HCT116 (cell line): ENCODE results near the gene UBE2O. TPM values are rescaled to one million over a fixed set of nuclear protein-coding genes. Genes with fewer than 3 reads are reported as not detected.

Experiments used
- ATAC-seq: fragments of 200-7000 bp; cut with Tn5 transposase; 2 replicates; pipeline ENCODE4 v1.9.1; 2020; ENCODE audit warnings: mild to moderate bottlenecking, moderate library complexity
- BruUV-seq: library from RNA; stranded (reverse); fragments of 400-500 nt; replicated peaks from 2 replicates; lab custom pipeline; 2021; lab: Mats Ljungman, UMichigan
- CTCF ChIA-PET: fragments of 300-600 bp; sonication (Branson Sonifier 250); formaldehyde crosslinking; loops from one replicate; lab custom pipeline; 2021; ENCODE audit warnings: antibody characterized with exemption; lab: Charles Lee
- POLR2A ChIA-PET: fragments of 300-600, 350-600 bp; sonication (Branson Sonifier 250); formaldehyde crosslinking; loops from one replicate; lab custom pipeline; 2021; ENCODE audit warnings: antibody characterized with exemption; lab: Charles Lee
- RAD21 ChIA-PET, 2 experiments: fragments of 300-600 bp; sonication (Branson Sonifier 250); formaldehyde crosslinking; loops; one replicate each; lab custom pipeline; 2023; ENCODE audit warnings: low total read pairs in 2 of 2; ENCODE audit not compliant: uncharacterized antibody in 2 of 2, unreplicated experiment in 2 of 2, low non-redundant PET in 1 of 2; lab: Charles Lee
- DNase-seq: peaks from one replicate; pipeline ENCODE4 v3.0.0-alpha.2; 2010; ENCODE audit warnings: low read depth, low spot score
- H2AFZ ChIP-seq: fragments of 200-600 bp; shearing (Covaris generic), sonication (generic); 2 replicates; pipeline ENCODE4 v1.6.1; 2017; ENCODE audit warnings: low read depth, mixed run types, mixed read lengths, antibody characterized with exemption, low read length; ENCODE audit not compliant: poor library complexity, severe bottlenecking
- H3K27ac ChIP-seq: 2 replicates; pipeline ENCODE4 v1.5.1; 2012; ENCODE audit warnings: low read depth, low read length
- H3K27me3 ChIP-seq: fragments of 200-600 bp; sonication (generic); 2 replicates; pipeline ENCODE4 v1.6.1; 2016; ENCODE audit warnings: mixed run types, low read length, mixed read lengths; ENCODE audit not compliant: insufficient read depth
- H3K36me3 ChIP-seq, 2 experiments: fragments of 200-500 bp in 1 of 2; fragments of 200-600 bp in 1 of 2; sonication (Bioruptor generic) in 1 of 2; sonication (generic) in 1 of 2; 2 replicates each; pipeline versions ENCODE4 v1.5.1 to v1.6.1; 2014 to 2016; ENCODE audit warnings: low read length in 2 of 2, inconsistent platforms in 1 of 2, mixed read lengths in 1 of 2, mixed run types in 1 of 2; ENCODE audit not compliant: insufficient read depth in 2 of 2, control insufficient read depth in 1 of 2
- H3K4me1 ChIP-seq, 2 experiments: fragments of 200-600 bp in 1 of 2; sonication (generic) in 1 of 2; 2 replicates each; pipeline versions ENCODE4 v1.5.1 to v1.6.1; 2012 to 2017; ENCODE audit warnings: low read length in 2 of 2, inconsistent platforms in 1 of 2, mild to moderate bottlenecking in 1 of 2, mixed read lengths in 1 of 2, mixed run types in 1 of 2, moderate library complexity in 1 of 2; ENCODE audit not compliant: insufficient read depth in 2 of 2, control insufficient read depth in 1 of 2
- H3K4me2 ChIP-seq: fragments of 200-600 bp; sonication (generic); 2 replicates; pipeline ENCODE4 v1.6.1; 2017; ENCODE audit warnings: mixed run types, low read length, mixed read lengths
- H3K4me3 ChIP-seq, 2 experiments: fragments of 200-600 bp in 1 of 2; sonication (generic) in 1 of 2; replicated peaks in 1 of 2; 2 replicates each; pipeline ENCODE4 v1.5.1; 2011 to 2016; ENCODE audit warnings: low read length in 2 of 2, control low read depth in 1 of 2, low read depth in 1 of 2, mild to moderate bottlenecking in 1 of 2, mixed read lengths in 1 of 2, mixed run types in 1 of 2
- H3K79me2 ChIP-seq: fragments of 200-600 bp; sonication (generic); 2 replicates; pipeline ENCODE4 v1.6.1; 2017; ENCODE audit warnings: mild to moderate bottlenecking, mixed run types, low read length, moderate library complexity, mixed read lengths; ENCODE audit not compliant: insufficient read depth
- H3K9ac ChIP-seq: fragments of 200-600 bp; sonication (generic); 2 replicates; pipeline ENCODE4 v1.6.1; 2016; ENCODE audit warnings: low read length, mixed read lengths
- H3K9me2 ChIP-seq: fragments of 200-600 bp; sonication (generic), shearing (Covaris generic); 2 replicates; pipeline ENCODE4 v1.6.1; 2017; ENCODE audit warnings: mixed run types, mild to moderate bottlenecking, moderate library complexity; ENCODE audit not compliant: insufficient read depth
- H3K9me3 ChIP-seq, 2 experiments: fragments of 200-500 bp in 1 of 2; fragments of 200-600 bp in 1 of 2; sonication (Bioruptor generic) in 1 of 2; sonication (generic) in 1 of 2; 2 replicates each; pipeline ENCODE4 v1.6.1; 2014 to 2017; ENCODE audit warnings: low read length in 2 of 2, mixed read lengths in 2 of 2, inconsistent platforms in 1 of 2, low read depth in 1 of 2, mild to moderate bottlenecking in 1 of 2, mixed run types in 1 of 2, moderate library complexity in 1 of 2; ENCODE audit not compliant: control insufficient read depth in 1 of 2, insufficient read depth in 1 of 2
- H4K20me1 ChIP-seq: fragments of 200-600 bp; sonication (generic), shearing (Covaris generic); 2 replicates; pipeline ENCODE4 v1.6.1; 2017; ENCODE audit warnings: mixed run types, mild to moderate bottlenecking, moderate library complexity; ENCODE audit not compliant: insufficient read depth
- CEBPB ChIP-seq: IDR thresholded peaks from 2 replicates; pipeline ENCODE4 v1.6.1; 2012; ENCODE audit warnings: low read depth
- EGR1 ChIP-seq: IDR thresholded peaks from 2 replicates; pipeline ENCODE4 v1.6.1; 2012; ENCODE audit warnings: low read depth
- ELF1 ChIP-seq: IDR thresholded peaks from 2 replicates; pipeline ENCODE4 v1.6.1; 2012; ENCODE audit warnings: low read depth, borderline replicate concordance
- EZH2 ChIP-seq: fragments of 200-600 bp; sonication (generic); IDR thresholded peaks from 2 replicates; pipeline ENCODE4 v1.6.1; 2017; ENCODE audit warnings: antibody characterized with exemption, mixed run types
- POLR2A ChIP-seq: IDR thresholded peaks from 2 replicates; pipeline ENCODE4 v1.7.0; 2011; ENCODE audit warnings: borderline replicate concordance; ENCODE audit not compliant: insufficient read depth, insufficient read length; ENCODE audit errors: extremely low read depth
- POLR2AphosphoS5 ChIP-seq: IDR thresholded peaks from 2 replicates; pipeline ENCODE4 v1.6.1; 2011; ENCODE audit warnings: mild to moderate bottlenecking, low read depth, low read length, moderate library complexity
- RAD21 ChIP-seq: IDR thresholded peaks from 2 replicates; pipeline ENCODE4 v1.6.1; 2012; ENCODE audit warnings: low read depth, mild to moderate bottlenecking
- SIN3A ChIP-seq: IDR thresholded peaks from 2 replicates; pipeline ENCODE4 v1.6.1; 2012; ENCODE audit warnings: low read depth
- TCF7L2 ChIP-seq: IDR thresholded peaks from 2 replicates; pipeline ENCODE4 v1.7.0; 2011; ENCODE audit warnings: borderline replicate concordance, inconsistent platforms; ENCODE audit not compliant: insufficient read depth, insufficient read length; ENCODE audit errors: extremely low read depth
- YY1 ChIP-seq: IDR thresholded peaks from 2 replicates; pipeline ENCODE4 v1.6.1; 2011; ENCODE audit warnings: low read length, low read depth, moderate library complexity, mild to moderate bottlenecking; ENCODE audit not compliant: insufficient replicate concordance; ENCODE audit errors: extremely low read depth
- ZFX ChIP-seq: fragments of 450-650 bp; IDR thresholded peaks from 2 replicates; pipeline ENCODE4 v1.6.1; 2017
- intact Hi-C: fragments of 100-400 bp; cut with micrococcal nuclease; formaldehyde crosslinking; loops from 2 replicates; pipeline ENCODE4 v1.10.0; 2022
- total RNA-seq: library from RNA; stranded (reverse); gene quantifications from one replicate; pipeline ENCODE4 v1.2.1, GENCODE V29; 2021; ENCODE audit not compliant: unreplicated experiment
- TF ChIP-seq, protein P1 (sequence below): IDR thresholded peaks from 2 replicates; pipeline ENCODE4 v1.6.1; 2012
- TF ChIP-seq, protein P2 (sequence below): IDR thresholded peaks from 2 replicates; pipeline ENCODE4 v1.6.1; 2012
- TF ChIP-seq, protein P3 (sequence below): IDR thresholded peaks from 2 replicates; pipeline ENCODE4 v1.6.1; 2012; ENCODE audit warnings: low read depth
- TF ChIP-seq, protein P4 (sequence below), 3 experiments: fragments of 200-600 bp in 1 of 3; sonication (generic) in 1 of 3; IDR thresholded peaks in 2 of 3; conservative IDR thresholded peaks in 1 of 3; 2 replicates each; pipeline ENCODE4 v1.5.1; 2012 to 2017; ENCODE audit warnings: low read depth in 2 of 3, low read length in 2 of 3, antibody characterized with exemption in 1 of 3, borderline replicate concordance in 1 of 3, control low read depth in 1 of 3, mild to moderate bottlenecking in 1 of 3, mixed read lengths in 1 of 3, mixed run types in 1 of 3, moderate library complexity in 1 of 3; ENCODE audit not compliant: insufficient read depth in 1 of 3

Gene UBE2O
- total RNA-seq, 1 experiment from 2014 or later, result 59.1 TPM

DNA sequence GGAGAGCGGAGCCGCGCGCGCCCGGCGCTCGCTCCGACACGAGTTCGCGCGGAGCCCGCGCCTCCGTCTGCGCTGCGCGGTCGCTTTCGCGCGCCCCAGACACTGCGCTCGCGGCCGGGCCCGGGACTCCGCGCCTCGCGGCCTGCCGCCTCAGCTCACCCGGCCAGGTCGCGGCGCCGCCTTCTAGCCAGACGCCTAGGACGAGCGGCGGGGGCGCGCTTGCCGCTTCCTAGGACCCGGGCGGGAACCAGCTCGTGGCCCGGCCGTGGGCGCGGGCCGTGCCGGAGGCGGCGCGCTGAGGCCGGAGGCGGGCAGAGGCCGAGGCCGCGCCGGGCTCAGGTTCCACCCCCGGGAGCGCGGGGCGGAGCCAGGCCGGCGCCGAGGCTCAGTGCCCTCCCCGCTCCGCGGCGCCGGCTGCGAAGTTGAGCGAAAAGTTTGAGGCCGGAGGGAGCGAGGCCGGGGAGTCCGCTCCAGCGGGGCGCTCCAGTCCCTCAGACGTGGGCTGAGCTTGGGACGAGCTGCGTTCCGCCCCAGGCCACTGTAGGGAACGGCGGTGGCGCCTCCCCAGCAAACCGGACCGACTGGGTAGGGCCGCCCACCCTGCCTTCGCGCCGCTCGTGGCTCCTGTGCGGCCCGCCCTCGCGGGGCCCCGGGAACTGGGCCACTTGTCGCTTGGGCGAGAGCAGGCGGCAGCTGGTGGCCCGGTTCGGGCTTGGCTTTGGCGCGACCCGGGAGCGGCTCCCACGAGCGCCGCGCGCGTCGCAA is 68.5 kb downstream of the UBE2O start, which contains the start of gene SPHK1:
SPHK1 (plus strand) TSS at position 388 of the 765 bp plus-strand sequence. CDS start 1,036 bp downstream, outside the sequence.
- peak within 1 kb of the TSS; percentile 45; the same call in 1 of the 2 replicates for H3K27ac ChIP-seq
- no peaks in the 10 kb centered on the region for H3K9me3 ChIP-seq
- peak within 1 kb of the TSS; percentile 82 for H2AFZ ChIP-seq
- H3K9ac ChIP-seq, result peak within 1 kb of the TSS; percentile 64
- peak within 1 kb of the TSS; percentile 98 for H3K4me2 ChIP-seq
- no peaks in the 10 kb centered on the region for H3K9me2 ChIP-seq
- ATAC-seq (peak; percentile 82), DNase-seq (peak; percentile 51)
- CTCF ChIA-PET, result interaction anchor here (0.8 to 4.7 kb wide), 11 partner anchors 9 to 119 kb away, joined by 3 to 42 read pairs (median 5); no protein-coding TSS in a partner anchor
- no peaks in the 10 kb centered on the region for H3K79me2 ChIP-seq
- peaks cover 11% of the 10 kb centered on the region; the same call in 1 of the 2 replicates for H3K27me3 ChIP-seq
- no peaks in the 10 kb centered on the region for H4K20me1 ChIP-seq
- H3K4me3 ChIP-seq, result peak within 1 kb of the TSS; percentile 56 to 73
- TF ChIP-seq RAD21 (no peak), SIN3A (no peak), ELF1 (no peak), ZFX (peak; percentile 84; the same call in 1 of the 2 replicates), CEBPB (no peak), POLR2A (peak; percentile 53), EZH2 (no peak), POLR2AphosphoS5 (peak; percentile 57), TCF7L2 (no peak), EGR1 (peak; percentile 5; the same call in 1 of the 2 replicates), YY1 (no peak)
- TF ChIP-seq, protein P1, sequence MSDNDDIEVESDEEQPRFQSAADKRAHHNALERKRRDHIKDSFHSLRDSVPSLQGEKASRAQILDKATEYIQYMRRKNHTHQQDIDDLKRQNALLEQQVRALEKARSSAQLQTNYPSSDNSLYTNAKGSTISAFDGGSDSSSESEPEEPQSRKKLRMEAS, result peak; percentile 64; the same call in 1 of the 2 replicates
- TF ChIP-seq, protein P2, sequence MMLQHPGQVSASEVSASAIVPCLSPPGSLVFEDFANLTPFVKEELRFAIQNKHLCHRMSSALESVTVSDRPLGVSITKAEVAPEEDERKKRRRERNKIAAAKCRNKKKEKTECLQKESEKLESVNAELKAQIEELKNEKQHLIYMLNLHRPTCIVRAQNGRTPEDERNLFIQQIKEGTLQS, result no peak
- TF ChIP-seq, protein P3, sequence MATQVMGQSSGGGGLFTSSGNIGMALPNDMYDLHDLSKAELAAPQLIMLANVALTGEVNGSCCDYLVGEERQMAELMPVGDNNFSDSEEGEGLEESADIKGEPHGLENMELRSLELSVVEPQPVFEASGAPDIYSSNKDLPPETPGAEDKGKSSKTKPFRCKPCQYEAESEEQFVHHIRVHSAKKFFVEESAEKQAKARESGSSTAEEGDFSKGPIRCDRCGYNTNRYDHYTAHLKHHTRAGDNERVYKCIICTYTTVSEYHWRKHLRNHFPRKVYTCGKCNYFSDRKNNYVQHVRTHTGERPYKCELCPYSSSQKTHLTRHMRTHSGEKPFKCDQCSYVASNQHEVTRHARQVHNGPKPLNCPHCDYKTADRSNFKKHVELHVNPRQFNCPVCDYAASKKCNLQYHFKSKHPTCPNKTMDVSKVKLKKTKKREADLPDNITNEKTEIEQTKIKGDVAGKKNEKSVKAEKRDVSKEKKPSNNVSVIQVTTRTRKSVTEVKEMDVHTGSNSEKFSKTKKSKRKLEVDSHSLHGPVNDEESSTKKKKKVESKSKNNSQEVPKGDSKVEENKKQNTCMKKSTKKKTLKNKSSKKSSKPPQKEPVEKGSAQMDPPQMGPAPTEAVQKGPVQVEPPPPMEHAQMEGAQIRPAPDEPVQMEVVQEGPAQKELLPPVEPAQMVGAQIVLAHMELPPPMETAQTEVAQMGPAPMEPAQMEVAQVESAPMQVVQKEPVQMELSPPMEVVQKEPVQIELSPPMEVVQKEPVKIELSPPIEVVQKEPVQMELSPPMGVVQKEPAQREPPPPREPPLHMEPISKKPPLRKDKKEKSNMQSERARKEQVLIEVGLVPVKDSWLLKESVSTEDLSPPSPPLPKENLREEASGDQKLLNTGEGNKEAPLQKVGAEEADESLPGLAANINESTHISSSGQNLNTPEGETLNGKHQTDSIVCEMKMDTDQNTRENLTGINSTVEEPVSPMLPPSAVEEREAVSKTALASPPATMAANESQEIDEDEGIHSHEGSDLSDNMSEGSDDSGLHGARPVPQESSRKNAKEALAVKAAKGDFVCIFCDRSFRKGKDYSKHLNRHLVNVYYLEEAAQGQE, result no peak
- TF ChIP-seq, protein P4, sequence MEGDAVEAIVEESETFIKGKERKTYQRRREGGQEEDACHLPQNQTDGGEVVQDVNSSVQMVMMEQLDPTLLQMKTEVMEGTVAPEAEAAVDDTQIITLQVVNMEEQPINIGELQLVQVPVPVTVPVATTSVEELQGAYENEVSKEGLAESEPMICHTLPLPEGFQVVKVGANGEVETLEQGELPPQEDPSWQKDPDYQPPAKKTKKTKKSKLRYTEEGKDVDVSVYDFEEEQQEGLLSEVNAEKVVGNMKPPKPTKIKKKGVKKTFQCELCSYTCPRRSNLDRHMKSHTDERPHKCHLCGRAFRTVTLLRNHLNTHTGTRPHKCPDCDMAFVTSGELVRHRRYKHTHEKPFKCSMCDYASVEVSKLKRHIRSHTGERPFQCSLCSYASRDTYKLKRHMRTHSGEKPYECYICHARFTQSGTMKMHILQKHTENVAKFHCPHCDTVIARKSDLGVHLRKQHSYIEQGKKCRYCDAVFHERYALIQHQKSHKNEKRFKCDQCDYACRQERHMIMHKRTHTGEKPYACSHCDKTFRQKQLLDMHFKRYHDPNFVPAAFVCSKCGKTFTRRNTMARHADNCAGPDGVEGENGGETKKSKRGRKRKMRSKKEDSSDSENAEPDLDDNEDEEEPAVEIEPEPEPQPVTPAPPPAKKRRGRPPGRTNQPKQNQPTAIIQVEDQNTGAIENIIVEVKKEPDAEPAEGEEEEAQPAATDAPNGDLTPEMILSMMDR (IDR thresholded peaks at IDR 0.05 in 2 of 3, conservative IDR thresholded peaks at IDR 0.05 in 1 of 3; ENCODE audit: borderline replicate concordance in 1 of 3, insufficient read depth in 1 of 3, low read depth in 2 of 3, low read length in 2 of 3), result no peak
- TF ChIP-seq, all 23 proteins: peak for 5
- intact Hi-C loops, result no loop called here
- ChIA-PET POLR2A (interaction anchor here (0.6 to 1.3 kb wide), 3 partner anchors 13 to 31 kb away, joined by 3 to 7 read pairs (median 3); partner anchors contain the start of gene PRPSAP1), RAD21 (interaction anchor here (0.9 to 1.4 kb wide), 3 partner anchors 14 to 19 kb away, joined by 3 read pairs; no protein-coding TSS in a partner anchor)
- peaks cover 0 to 4% of the 10 kb centered on the region in 2 experiments; a peak in 1 of 4 replicates for H3K36me3 ChIP-seq
- no TSS peak for BruUV-seq
- H3K4me1 ChIP-seq, result peaks cover 26 to 41% of the 10 kb centered on the region in 2 experiments
